ENCODE measurements around the gene TNFAIP8L2. TPM values are rescaled to one million over a fixed set of nuclear protein-coding genes. Genes with fewer than 3 reads are reported as not detected.
"Not testable (repeated sequence)": the region's sequence is repeated elsewhere in the genome, so short reads cannot be mapped to it uniquely, and the experiment has no call there.

Gene TNFAIP8L2
- total and polyA plus RNA-seq, 2 donors from 2014 or later: 1.8 to 6.3 TPM

DNA sequence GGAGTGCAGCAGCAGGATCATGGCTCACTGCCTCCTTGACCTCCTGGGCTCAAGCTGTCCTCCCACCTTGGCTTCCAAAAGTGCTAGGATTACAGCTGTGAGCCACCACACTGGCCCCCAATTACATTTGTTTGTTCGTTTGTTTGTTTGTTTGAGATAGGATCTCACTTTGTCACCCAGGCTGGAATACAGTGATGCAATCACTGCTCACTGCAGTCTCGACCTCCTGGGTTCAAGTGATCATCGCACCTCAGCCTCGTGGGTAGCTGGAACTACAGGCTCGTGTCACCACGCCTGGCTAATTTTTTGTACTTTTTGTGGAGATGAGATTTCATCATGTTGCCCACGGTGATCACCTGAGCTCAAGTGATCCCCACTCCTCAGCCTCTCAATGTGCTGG lies 35.6 kb downstream of the TNFAIP8L2 start:
- intact Hi-C loops (cut with DNase I): no loop called here
- H3K27ac ChIP-seq (ENCODE audit: low read depth in 2 of 2, low read length in 2 of 2): no peak overlapping the region
- no peak overlapping the region for H3K9ac ChIP-seq (ENCODE audit: low read length in 3 of 3)
- no peaks in the 10 kb centered on the region for H3K9me3 ChIP-seq (ENCODE audit: control insufficient read depth in 2 of 3, insufficient read depth in 1 of 3, low read length in 3 of 3)
- FAIRE-seq: no peak
- TF ChIP-seq, protein P1, sequence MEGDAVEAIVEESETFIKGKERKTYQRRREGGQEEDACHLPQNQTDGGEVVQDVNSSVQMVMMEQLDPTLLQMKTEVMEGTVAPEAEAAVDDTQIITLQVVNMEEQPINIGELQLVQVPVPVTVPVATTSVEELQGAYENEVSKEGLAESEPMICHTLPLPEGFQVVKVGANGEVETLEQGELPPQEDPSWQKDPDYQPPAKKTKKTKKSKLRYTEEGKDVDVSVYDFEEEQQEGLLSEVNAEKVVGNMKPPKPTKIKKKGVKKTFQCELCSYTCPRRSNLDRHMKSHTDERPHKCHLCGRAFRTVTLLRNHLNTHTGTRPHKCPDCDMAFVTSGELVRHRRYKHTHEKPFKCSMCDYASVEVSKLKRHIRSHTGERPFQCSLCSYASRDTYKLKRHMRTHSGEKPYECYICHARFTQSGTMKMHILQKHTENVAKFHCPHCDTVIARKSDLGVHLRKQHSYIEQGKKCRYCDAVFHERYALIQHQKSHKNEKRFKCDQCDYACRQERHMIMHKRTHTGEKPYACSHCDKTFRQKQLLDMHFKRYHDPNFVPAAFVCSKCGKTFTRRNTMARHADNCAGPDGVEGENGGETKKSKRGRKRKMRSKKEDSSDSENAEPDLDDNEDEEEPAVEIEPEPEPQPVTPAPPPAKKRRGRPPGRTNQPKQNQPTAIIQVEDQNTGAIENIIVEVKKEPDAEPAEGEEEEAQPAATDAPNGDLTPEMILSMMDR (IDR thresholded peaks at IDR 0.05; ENCODE audit: borderline replicate concordance, extremely low read depth, insufficient read depth): no peak
- no peak overlapping the region for H3K4me3 ChIP-seq (ENCODE audit: low read length in 3 of 3)
- H3K27me3 ChIP-seq (ENCODE audit: control insufficient read depth, insufficient read depth, low read length): no peaks in the 10 kb centered on the region
- H3K4me1 ChIP-seq (ENCODE audit: control insufficient read depth in 2 of 3, insufficient read depth in 2 of 3, low read depth in 1 of 3, low read length in 3 of 3): peaks cover 5 to 11% (median 6%) of the 10 kb centered on the region in 3 donors
- no peaks in the 10 kb centered on the region for H3K36me3 ChIP-seq (ENCODE audit: control insufficient read depth in 2 of 3, insufficient read depth in 3 of 3, low read length in 3 of 3)
- DNase-seq: no peak

DNA sequence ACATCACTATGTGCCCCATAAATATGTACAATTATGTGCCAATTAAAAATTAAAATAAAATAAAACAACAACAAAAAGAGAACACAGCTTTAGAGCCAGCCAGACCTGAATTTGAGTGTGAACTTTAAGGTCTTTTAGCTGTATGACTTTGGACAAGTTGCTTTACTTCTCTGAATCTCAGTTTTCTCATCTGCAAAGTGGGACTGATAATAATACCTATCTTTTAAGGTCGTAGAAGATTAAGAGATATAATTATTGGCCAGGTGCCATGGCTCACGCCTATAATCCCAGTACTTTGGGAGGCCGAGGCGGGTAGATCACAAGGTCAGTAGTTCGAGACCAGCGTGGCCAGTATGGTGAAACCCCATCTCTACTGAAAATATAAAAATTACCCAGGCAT lies 36.9 kb downstream of the TNFAIP8L2 start:
- peaks cover 5 to 17% (median 10%) of the 10 kb centered on the region in 3 donors for H3K4me1 ChIP-seq (ENCODE audit: control insufficient read depth in 2 of 3, insufficient read depth in 2 of 3, low read depth in 1 of 3, low read length in 3 of 3)
- intact Hi-C loops (cut with DNase I): no loop called here
- no peak for DNase-seq
- H3K9ac ChIP-seq (ENCODE audit: low read length in 3 of 3): no peak overlapping the region
- no peak overlapping the region for H3K27ac ChIP-seq (ENCODE audit: low read depth in 2 of 2, low read length in 2 of 2)
- FAIRE-seq: no peak
- no peaks in the 10 kb centered on the region for H3K27me3 ChIP-seq (ENCODE audit: control insufficient read depth, insufficient read depth, low read length)
- H3K4me3 ChIP-seq (ENCODE audit: low read length in 3 of 3): no peak overlapping the region
- TF ChIP-seq, protein P1 (IDR thresholded peaks at IDR 0.05; ENCODE audit: borderline replicate concordance, extremely low read depth, insufficient read depth): no peak
- no peaks in the 10 kb centered on the region for H3K36me3 ChIP-seq (ENCODE audit: control insufficient read depth in 2 of 3, insufficient read depth in 3 of 3, low read length in 3 of 3)
- H3K9me3 ChIP-seq (ENCODE audit: control insufficient read depth in 2 of 3, insufficient read depth in 1 of 3, low read length in 3 of 3): no peaks in the 10 kb centered on the region

DNA sequence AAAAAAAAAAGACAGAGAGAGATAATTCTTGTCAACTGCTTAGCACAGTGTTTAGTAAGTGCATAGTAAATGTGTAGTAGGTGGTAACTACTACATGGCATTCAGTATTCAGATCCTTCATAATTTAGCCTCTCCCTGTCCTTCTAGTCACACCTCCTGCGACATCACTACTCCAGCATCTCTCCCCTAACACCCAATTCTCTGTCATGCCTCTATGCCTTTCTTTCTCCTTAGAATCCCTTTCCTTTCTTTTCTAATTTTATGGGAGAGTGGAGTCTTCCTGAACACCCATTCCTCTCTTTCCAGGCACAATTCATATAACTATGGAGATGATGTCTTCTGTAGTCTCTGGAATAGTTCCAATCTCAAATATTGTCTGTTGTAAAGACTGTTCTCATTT lies 37.4 kb downstream of the TNFAIP8L2 start:
- Histone ChIP-seq H3K4me1 (ENCODE audit: control insufficient read depth in 2 of 3, insufficient read depth in 2 of 3, low read depth in 1 of 3, low read length in 3 of 3) (peaks cover 0 to 12% (median 6%) of the 10 kb centered on the region in 3 donors), H3K27me3 (ENCODE audit: control insufficient read depth, insufficient read depth, low read length) (no peaks in the 10 kb centered on the region), H3K9me3 (ENCODE audit: control insufficient read depth in 2 of 3, insufficient read depth in 1 of 3, low read length in 3 of 3) (no peaks in the 10 kb centered on the region), H3K27ac (ENCODE audit: low read depth in 2 of 2, low read length in 2 of 2) (no peak overlapping the region), H3K36me3 (ENCODE audit: control insufficient read depth in 2 of 3, insufficient read depth in 3 of 3, low read length in 3 of 3) (no peaks in the 10 kb centered on the region), H3K9ac (ENCODE audit: low read length in 3 of 3) (no peak overlapping the region), H3K4me3 (ENCODE audit: low read length in 3 of 3) (no peak overlapping the region)
- TF ChIP-seq, protein P1 (IDR thresholded peaks at IDR 0.05; ENCODE audit: borderline replicate concordance, extremely low read depth, insufficient read depth): no peak
- no peak for FAIRE-seq
- DNase-seq: no peak
- intact Hi-C loops (cut with DNase I): no loop called here

DNA sequence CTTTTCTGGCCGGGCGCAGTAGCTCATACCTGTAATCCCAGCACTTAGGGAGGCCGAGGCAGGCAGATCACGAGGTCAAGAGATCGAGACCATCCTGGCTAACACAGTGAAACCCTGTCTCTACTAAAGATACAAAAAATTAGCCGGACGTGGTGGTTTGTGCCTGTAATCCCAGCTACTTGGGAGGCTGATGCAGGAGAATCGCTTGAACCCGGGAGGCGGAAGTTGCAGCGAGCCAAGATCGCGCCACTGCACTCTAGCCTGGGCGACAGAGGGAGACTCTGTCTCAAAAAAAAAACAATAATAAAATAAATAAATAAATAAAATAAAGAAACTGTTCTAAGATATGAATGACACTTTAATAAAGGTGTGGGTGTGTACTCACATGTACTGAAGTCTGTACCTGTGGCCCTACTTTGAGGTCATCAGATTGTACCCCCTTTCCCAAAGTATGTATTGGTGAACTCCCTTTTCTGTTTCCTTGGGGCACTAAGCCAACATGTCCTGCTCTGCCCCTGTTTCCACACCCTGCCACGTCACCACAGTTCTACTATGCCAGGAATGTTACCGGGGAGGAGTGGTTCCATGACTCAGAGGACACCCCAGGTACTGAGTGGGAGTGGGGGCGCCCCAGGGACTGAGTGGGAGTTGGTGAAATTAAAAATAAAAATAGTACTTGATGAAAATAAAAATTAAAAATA lies 38.6 kb downstream of the TNFAIP8L2 start:
- H3K9ac ChIP-seq (ENCODE audit: low read length in 3 of 3); H3K9me3 ChIP-seq (ENCODE audit: control insufficient read depth in 2 of 3, insufficient read depth in 1 of 3, low read length in 3 of 3); H3K27ac ChIP-seq (ENCODE audit: low read depth in 2 of 2, low read length in 2 of 2); H3K27me3 ChIP-seq (ENCODE audit: control insufficient read depth, insufficient read depth, low read length); intact Hi-C loops (cut with DNase I); H3K4me3 ChIP-seq (ENCODE audit: low read length in 3 of 3); FAIRE-seq; H3K36me3 ChIP-seq (ENCODE audit: control insufficient read depth in 2 of 3, insufficient read depth in 3 of 3, low read length in 3 of 3): not testable (repeated sequence)
- DNase-seq: peak in 3 of 5 donors; percentile 22 to 87 (median 45)
- H3K4me1 ChIP-seq (ENCODE audit: control insufficient read depth in 2 of 3, insufficient read depth in 2 of 3, low read depth in 1 of 3, low read length in 3 of 3): peaks cover 0 to 15% (median 6%) of the 10 kb centered on the region in 3 donors

All from kidney (tissue), 14 donors.